PC-9 (cell line): ENCODE data around the gene NDUFAF8.

ENCODE experiments used
- CTCF ChIP-seq: fragments of 200-600 bp; sonication (generic); conservative IDR thresholded peaks from 2 replicates; pipeline ENCODE4 v1.6.1; 2017; ENCODE audit warnings: mixed run types, antibody characterized with exemption, mild to moderate bottlenecking, moderate library complexity
- EZH2 ChIP-seq: fragments of 200-600 bp; sonication (generic); IDR thresholded peaks from 2 replicates; pipeline ENCODE4 v1.8.0; 2017; ENCODE audit warnings: antibody characterized with exemption, low read depth

GRCh38 chr17:81210466-81210865 lies 28.7 kb upstream of the NDUFAF8 start:
- TF ChIP-seq EZH2 (no peak), CTCF (no peak)
